Heart right ventricle (tissue), 16 donors: ENCODE data around the gene ABR. TPM values are rescaled to one million over a fixed set of nuclear protein-coding genes. Genes with fewer than 3 reads are reported as not detected.

Experiments
- ATAC-seq, 8 donors: fragments of 200-7000 bp; cut with Tn5 transposase; one replicate each; pipeline ENCODE4 v1.9.1; 2020; ENCODE audit warnings: mild to moderate bottlenecking in 8 of 8, moderate library complexity in 8 of 8, moderate number of reproducible peaks in 1 of 8
- DNase-seq, 2 donors: peaks; one replicate each; pipeline ENCODE4 v3.0.0-alpha.2; 2020
- H3K27ac ChIP-seq, 10 donors: fragments of 200-600 bp; sonication (generic) in 2 of 10; one replicate each; pipeline versions ENCODE4 v1.5.0 to v1.8.0; 2020 to 2022; ENCODE audit warnings: mild to moderate bottlenecking in 3 of 10
- H3K27me3 ChIP-seq, 7 donors: fragments of 200-600 bp; one replicate each; pipeline ENCODE4 v1.8.0; 2021 to 2022; ENCODE audit warnings: mild to moderate bottlenecking in 2 of 7
- H3K36me3 ChIP-seq, 9 donors: fragments of 200-600 bp; sonication (generic) in 1 of 9; one replicate each; pipeline versions ENCODE4 v1.5.0 to v1.8.0; 2020 to 2022; ENCODE audit warnings: mild to moderate bottlenecking in 2 of 9
- H3K4me1 ChIP-seq, 9 donors: fragments of 200-600 bp; sonication (generic) in 1 of 9; one replicate each; pipeline versions ENCODE4 v1.5.0 to v1.8.0; 2020 to 2022; ENCODE audit warnings: mild to moderate bottlenecking in 4 of 9
- H3K4me3 ChIP-seq, 10 donors: fragments of 200-600 bp; sonication (generic) in 2 of 10; one replicate each; pipeline versions ENCODE4 v1.5.0 to v1.8.0; 2020 to 2022; ENCODE audit warnings: mild to moderate bottlenecking in 7 of 10, moderate library complexity in 2 of 10
- H3K9me3 ChIP-seq, 11 donors: fragments of 200-600 bp in 10 of 11; sonication (generic) in 2 of 11; one replicate each; pipeline versions ENCODE4 v1.5.0 to v1.8.0; 2013 to 2022; ENCODE audit warnings: mild to moderate bottlenecking in 2 of 11, control low read depth in 1 of 11, moderate library complexity in 1 of 11
- WGBS, 2 donors: extraction: QIAGEN DNeasy Blood & Tissue Kit; methylation state at CpG; one replicate each; pipeline ENCODE4 v1.1.7; 2013; ENCODE audit warnings: inconsistent platforms in 1 of 2; 5-methylcytosine and 5-hydroxymethylcytosine counted together
- intact Hi-C, 10 donors: fragments of 100-400 bp; cut with DNase I; formaldehyde crosslinking; loops; one replicate each; pipeline versions ENCODE4 v1.11.1 to v1.14.2; 2022
- polyA plus RNA-seq, 2 donors: library from polyadenylated mRNA; stranded (reverse); fragments of 200-250 nt; gene quantifications; one replicate each; pipeline ENCODE4 v1.2.3, GENCODE V29; 2013
- total RNA-seq, 10 donors: library from RNA; stranded (reverse); fragmentation: NEBNext Ultra II Directional in 3 of 10; extraction: Animal tissue kit (Norgen Biotek cat#: 25700) in 3 of 10; gene quantifications; one replicate each; pipeline versions ENCODE4 v1.2.1 to v1.2.4, GENCODE V29; 2021 to 2023
- TF ChIP-seq, protein P1 (sequence below), 9 donors: fragments of 200-600 bp; sonication (generic) in 2 of 9; IDR thresholded peaks; one replicate each; pipeline versions ENCODE4 v1.5.0 to v1.8.0; 2021 to 2022; ENCODE audit warnings: antibody characterized with exemption in 9 of 9, mild to moderate bottlenecking in 5 of 9, moderate library complexity in 1 of 9
- donor health status: Arrhythmogenic right ventricular cardiomyopathy.
- donor health status: ischemic (EF 13 %, LVEDD 7.1; RV severe dilation, severe dysfunction).
- donor health status: healthy with polysubstance abuse.
- donor health status: DM: no; HTN: yes; CAD: no.
- donor health status: DM: no; HTN: no; CAD: no.
- donor health status: ischemic (EF 25% LVEDD 6.9; RV normal size, moderate dysfunction).
- donor health status: ischemic (EF 25% LVEDD 5.7; RV mildly dilated, moderate dysfunction).
- donor health status: healthy.
- donor health status: DM: yes; HTN: yes; CAD: no.
- donor health status: Ischemic cardiomyopathy.
- donor health status: ischemic (EF 35%, LVEDD 5.7; RV mildly dilated, moderate dysfunction).
- donor health status: nonischemic (EF 11% LVEDD 7.7; RV severe dilation, severe dysfunction).
- donor health status: DM: yes; HTN: yes; CAD: no.
- donor health status: PGD.
- donor health status: ischemic (EF 29% LVEDD 5.4; RV normal size, mild dysfunction).
- donor health status: nonischemic (EF 23%, LVEDD 6.1; RV moderate dilation, normal function).

ABR gene
- total and polyA plus RNA-seq, 12 donors = 49.1 to 173 (median 143) TPM

GRCh38 chr17:1147664-1148063 lies 32.1 kb downstream of the ABR start:
- ATAC-seq = peak in 7 of 8 donors; percentile 6 to 47 (median 32)
- WGBS, 2 donors = 54 to 58% methylated on average over 8 of the region's 8 CpGs
- H3K36me3 ChIP-seq = peaks cover 0 to 16% (median 6%) of the 10 kb centered on the region in 9 donors
- H3K9me3 ChIP-seq = no peaks in the 10 kb centered on the region
- no peaks in the 10 kb centered on the region for H3K27me3 ChIP-seq
- no peak overlapping the region for H3K27ac ChIP-seq
- peak in 1 of 2 donors; percentile 65 for DNase-seq
- TF ChIP-seq, protein P1, sequence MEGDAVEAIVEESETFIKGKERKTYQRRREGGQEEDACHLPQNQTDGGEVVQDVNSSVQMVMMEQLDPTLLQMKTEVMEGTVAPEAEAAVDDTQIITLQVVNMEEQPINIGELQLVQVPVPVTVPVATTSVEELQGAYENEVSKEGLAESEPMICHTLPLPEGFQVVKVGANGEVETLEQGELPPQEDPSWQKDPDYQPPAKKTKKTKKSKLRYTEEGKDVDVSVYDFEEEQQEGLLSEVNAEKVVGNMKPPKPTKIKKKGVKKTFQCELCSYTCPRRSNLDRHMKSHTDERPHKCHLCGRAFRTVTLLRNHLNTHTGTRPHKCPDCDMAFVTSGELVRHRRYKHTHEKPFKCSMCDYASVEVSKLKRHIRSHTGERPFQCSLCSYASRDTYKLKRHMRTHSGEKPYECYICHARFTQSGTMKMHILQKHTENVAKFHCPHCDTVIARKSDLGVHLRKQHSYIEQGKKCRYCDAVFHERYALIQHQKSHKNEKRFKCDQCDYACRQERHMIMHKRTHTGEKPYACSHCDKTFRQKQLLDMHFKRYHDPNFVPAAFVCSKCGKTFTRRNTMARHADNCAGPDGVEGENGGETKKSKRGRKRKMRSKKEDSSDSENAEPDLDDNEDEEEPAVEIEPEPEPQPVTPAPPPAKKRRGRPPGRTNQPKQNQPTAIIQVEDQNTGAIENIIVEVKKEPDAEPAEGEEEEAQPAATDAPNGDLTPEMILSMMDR (IDR thresholded peaks at IDR 0.05) = peak in 8 of 9 donors; percentile 5 to 63 (median 48)
- no peak overlapping the region for H3K4me3 ChIP-seq
- intact Hi-C loops = loop anchor here in 1 of 10 donors (2.0 kb wide), 1 partner anchor 25 kb away; no protein-coding TSS in a partner anchor
- peaks cover 0 to 44% (median 20%) of the 10 kb centered on the region in 9 donors for H3K4me1 ChIP-seq

- 92 to 100% methylated on average over 9 of the region's 9 CpGs for WGBS, 2 donors
- H3K4me1 ChIP-seq = peaks cover 0 to 40% (median 20%) of the 10 kb centered on the region in 9 donors
- H3K36me3 ChIP-seq = peaks cover 0 to 16% (median 6%) of the 10 kb centered on the region in 9 donors
- H3K27me3 ChIP-seq = no peaks in the 10 kb centered on the region
- no peaks in the 10 kb centered on the region for H3K9me3 ChIP-seq
- no peak overlapping the region for H3K27ac ChIP-seq
- no peak for DNase-seq
- ATAC-seq = no peak
- intact Hi-C loops = loop anchor here in 1 of 10 donors (2.0 kb wide), 1 partner anchor 24 kb away; no protein-coding TSS in a partner anchor
- no peak overlapping the region for H3K4me3 ChIP-seq
- TF ChIP-seq, protein P1 (IDR thresholded peaks at IDR 0.05) = no peak
Observed at GRCh38 chr17:1146561-1147265, 33.1 kb downstream of the ABR start.

- H3K4me1 ChIP-seq = peaks cover 0 to 28% (median 9%) of the 10 kb centered on the region in 9 donors
- H3K36me3 ChIP-seq = peaks cover 0 to 16% (median 6%) of the 10 kb centered on the region in 9 donors
- H3K9me3 ChIP-seq = no peaks in the 10 kb centered on the region
- no peaks in the 10 kb centered on the region for H3K27me3 ChIP-seq
- 87 to 89% methylated on average over 14 of the region's 14 CpGs for WGBS, 2 donors
- DNase-seq (no peak), ATAC-seq (no peak)
- TF ChIP-seq, protein P1 (IDR thresholded peaks at IDR 0.05) = no peak
- intact Hi-C loops = no loop called here
- no peak overlapping the region for H3K4me3 ChIP-seq
- no peak overlapping the region for H3K27ac ChIP-seq
Observed at GRCh38 chr17:1145311-1145986, 34.3 kb downstream of the ABR start.

DNA sequence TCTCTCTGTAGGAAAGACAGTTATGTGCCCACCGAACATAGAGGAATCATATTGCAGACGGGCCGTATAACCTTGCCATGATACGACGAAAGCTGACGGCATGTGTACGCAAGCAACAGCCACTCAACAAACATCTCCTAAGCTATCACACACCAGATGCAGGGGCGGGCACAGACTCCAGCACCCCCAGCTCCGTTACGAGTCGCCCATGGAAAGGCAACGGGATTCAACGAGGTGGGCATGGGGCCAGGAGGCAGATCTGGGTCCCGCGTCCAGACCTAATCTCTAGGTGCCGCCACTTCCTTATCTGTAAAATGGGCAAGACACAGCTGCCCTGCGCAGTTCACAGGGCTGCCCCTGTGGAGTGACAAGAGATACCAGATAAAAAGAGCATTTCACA lies 35.6 kb downstream of the ABR start:
- H3K27me3 ChIP-seq = no peaks in the 10 kb centered on the region
- H3K4me1 ChIP-seq = peaks cover 0 to 17% (median 0%) of the 10 kb centered on the region in 9 donors
- ATAC-seq (no peak), DNase-seq (no peak)
- H3K36me3 ChIP-seq = peaks cover 0 to 8% (median 0%) of the 10 kb centered on the region in 9 donors
- H3K27ac ChIP-seq = no peak overlapping the region
- TF ChIP-seq, protein P1 (IDR thresholded peaks at IDR 0.05) = no peak
- 65% methylated on average over 17 of the region's 17 CpGs for WGBS, 2 donors
- intact Hi-C loops = no loop called here
- no peaks in the 10 kb centered on the region for H3K9me3 ChIP-seq
- H3K4me3 ChIP-seq = no peak overlapping the region
